HG03432 (cell line): ENCODE results near the gene RPL19.

Experiments used
- ATAC-seq: cut with Tn5 transposase; IDR thresholded peaks from one replicate; pipeline ENCODE4 v1.9.1; 2021; ENCODE audit warnings: mild to moderate bottlenecking, moderate library complexity; ENCODE audit not compliant: unreplicated experiment

Gene RPL19

GRCh38 chr17:39222866-39223834 is 23.1 kb downstream of the RPL19 start:
- ATAC-seq = no peak

- ATAC-seq = no peak
These were observed 24.1 kb downstream of the RPL19 start for GRCh38 chr17:39223907-39224777.

- no peak for ATAC-seq
These were observed 24.8 kb downstream of the RPL19 start for GRCh38 chr17:39224778-39225307.

GRCh38 chr17:39225308-39225958 is 25.4 kb downstream of the RPL19 start, which contains the start of gene STAC2:
Gene STAC2 (minus strand): TSS chr17:39225945. CDS start chr17:39225502, 443 bp downstream.
- ATAC-seq = no peak

GRCh38 chr17:39225959-39226683 is 26.0 kb downstream of the RPL19 start:
- no peak for ATAC-seq

GRCh38 chr17:39227364-39227919 is 27.4 kb downstream of the RPL19 start:
- no peak for ATAC-seq

GRCh38 chr17:39229274-39229913 is 29.3 kb downstream of the RPL19 start:
- no peak for ATAC-seq

- ATAC-seq = no peak
These were observed 30.3 kb downstream of the RPL19 start for GRCh38 chr17:39230361-39230760.

GRCh38 chr17:39231091-39231561 is 31.0 kb downstream of the RPL19 start:
- ATAC-seq = no peak

- no peak for ATAC-seq
These were observed 31.8 kb downstream of the RPL19 start for GRCh38 chr17:39231591-39232551.

- ATAC-seq = no peak
These were observed 35.7 kb downstream of the RPL19 start for GRCh38 chr17:39235555-39236449.

- ATAC-seq = no peak
These were observed 36.4 kb downstream of the RPL19 start for GRCh38 chr17:39236450-39236927.

- ATAC-seq = no peak
These were observed 36.9 kb downstream of the RPL19 start for GRCh38 chr17:39236981-39237441.

- no peak for ATAC-seq
These were observed 37.5 kb downstream of the RPL19 start for GRCh38 chr17:39237586-39237985.

- no peak for ATAC-seq
These were observed 38.4 kb downstream of the RPL19 start for GRCh38 chr17:39238311-39238972.

GRCh38 chr17:39239640-39240314 is 39.7 kb downstream of the RPL19 start:
- ATAC-seq = no peak
